ENCODE data around the gene TMEM52.

TMEM52 gene

DNA sequence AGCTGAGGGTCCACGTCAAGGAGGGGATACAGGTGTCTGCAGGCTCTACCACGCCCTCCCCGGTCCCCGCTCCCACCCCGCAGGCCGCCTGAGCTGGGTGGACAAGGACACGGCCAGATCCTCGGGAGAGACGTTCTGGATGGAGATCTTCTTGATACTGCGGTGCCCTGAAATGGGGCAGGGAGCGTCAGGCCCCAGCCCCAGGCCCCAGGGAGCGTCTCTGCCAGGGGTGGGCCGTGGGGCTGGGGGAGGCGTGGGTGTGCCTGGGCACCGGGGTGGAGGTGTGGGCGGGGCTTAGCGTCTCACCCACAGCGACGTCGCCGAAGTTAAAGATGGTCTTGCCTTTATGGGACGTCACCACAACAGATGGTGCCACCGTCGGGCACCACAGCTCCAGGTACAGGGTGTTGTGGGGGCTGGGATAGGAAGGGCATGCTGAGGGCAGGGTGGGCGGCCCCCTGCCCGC, 7.3 kb upstream of the TMEM52 start:
- DNase-seq, result no peak

DNA sequence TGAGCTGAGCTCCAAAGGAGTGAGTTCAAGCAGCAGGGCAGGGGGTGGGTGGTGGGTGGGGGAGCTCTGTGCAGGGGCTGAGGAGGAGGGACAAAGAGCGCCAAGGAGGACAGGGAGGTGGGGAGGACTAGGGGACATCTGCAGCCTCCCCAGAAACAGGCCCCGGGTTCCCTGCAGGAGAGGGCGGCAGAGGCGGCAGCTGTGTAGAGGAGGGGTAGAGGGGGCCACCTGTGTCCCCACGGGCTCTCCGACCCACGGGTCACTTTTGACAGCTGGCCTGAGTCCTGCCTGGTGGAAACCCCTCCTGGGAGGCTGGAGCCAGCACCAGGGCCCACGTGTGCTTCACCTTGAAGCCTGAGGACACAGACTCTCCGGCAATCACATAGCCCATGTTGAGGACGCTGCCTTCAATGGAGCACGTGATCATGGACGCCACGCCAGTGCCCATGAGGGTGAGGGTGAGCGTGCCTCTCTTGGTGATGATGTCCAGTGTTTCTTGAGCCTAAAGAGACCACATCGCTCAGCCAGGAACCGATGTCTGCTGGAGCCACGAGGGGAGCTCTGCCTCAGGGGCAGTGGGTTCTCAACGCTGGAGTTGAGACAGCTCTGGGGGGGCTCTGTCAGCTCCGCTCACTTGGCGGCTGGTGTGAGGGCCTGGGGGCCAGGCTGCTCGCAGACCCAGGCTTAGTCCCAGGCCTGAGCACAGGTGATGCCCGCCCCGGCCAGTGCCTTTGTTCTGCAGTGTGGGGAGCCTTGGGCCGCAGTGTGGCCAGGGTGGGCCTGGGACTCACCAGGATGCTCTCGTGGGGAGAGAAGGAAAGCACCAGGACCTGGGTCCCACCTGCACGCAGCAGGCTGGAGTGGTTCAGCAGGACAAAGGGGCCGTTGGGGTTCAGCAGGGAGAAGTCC, 6.6 kb upstream of the TMEM52 start:
- no peak for DNase-seq

DNA sequence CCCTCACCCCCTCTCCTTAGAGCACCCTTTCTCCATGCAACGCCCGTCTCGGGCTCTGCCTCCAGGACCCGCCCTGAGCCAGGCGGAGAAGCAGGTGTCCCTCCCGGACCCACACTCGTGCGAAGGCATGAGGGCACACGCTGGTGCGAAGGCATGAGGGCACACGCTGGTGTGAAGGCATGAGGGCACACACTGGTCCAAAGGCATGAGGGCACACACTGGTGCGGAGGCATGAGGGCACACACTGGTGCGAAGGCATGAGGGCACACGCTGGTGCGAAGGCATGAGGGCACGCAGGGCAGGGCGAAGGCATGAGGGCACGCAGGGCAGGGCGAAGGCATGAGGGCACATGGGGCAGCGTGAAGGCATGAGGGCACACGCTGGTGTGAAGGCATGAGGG, 5.8 kb upstream of the TMEM52 start:
- no peak for DNase-seq

DNA sequence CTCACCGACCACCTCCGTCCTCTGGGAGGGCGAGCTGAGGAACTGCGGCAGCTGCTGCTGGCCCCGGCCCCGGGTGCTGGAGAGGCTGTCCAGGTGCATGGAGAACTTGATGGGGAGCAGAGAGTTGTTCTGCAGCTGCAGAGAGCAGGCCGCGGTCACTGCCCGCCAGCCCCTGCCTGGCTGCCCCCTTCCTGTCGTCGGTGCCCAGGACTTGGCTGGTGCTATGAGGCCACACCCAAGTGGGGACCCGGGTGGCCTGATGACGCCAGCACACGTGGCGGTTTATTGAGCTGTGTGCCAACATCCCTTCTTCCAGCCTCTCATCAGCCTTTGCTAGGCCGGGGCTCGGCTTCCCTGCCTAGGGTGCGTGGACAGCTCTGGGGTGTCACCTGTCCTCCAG, 5.3 kb upstream of the TMEM52 start:
- no peak for DNase-seq

DNA sequence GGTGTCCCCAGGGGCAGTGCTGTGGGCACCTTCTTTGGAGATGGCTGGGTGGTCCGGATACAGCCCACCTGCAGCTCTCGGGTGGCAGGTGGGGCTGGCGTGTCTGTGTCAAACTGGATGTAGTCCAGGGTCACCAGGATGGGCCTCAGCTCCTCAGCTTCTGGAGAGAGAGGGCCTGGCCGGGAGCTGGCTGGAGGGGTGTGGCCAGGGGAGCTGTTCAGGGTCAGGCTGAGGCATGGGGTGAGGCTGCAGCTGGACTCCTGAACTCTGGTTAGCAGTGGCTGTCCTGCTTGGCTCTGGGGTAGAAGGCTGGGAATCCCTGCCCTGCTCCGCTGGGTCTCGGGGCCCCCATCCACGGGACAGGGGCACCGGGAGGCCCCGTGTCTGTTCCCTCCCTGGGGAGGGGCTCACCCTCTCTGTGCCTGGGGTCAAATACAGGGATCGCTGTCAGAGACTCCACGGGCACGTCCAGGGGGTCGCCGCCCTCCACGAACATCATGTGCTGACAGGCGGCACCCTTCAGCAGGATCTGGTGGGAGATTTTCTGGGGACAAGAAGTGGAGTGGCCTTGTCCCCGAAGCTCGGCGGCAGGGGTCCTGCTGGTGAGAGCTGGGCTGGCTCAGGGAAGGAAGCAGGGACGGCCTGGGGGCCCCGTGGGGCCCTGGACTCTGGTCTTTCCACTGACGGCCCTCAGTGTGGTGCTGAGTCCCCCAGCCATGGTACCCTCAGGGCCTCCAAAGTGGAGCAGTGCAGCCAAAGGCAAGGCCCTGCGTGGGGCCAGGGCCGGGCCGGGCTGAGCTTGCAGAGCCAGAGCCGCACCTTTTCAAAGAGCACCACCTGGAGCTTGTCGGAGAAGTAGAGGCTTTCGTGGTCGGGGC, 4.1 kb upstream of the TMEM52 start:
- DNase-seq, result no peak

DNA sequence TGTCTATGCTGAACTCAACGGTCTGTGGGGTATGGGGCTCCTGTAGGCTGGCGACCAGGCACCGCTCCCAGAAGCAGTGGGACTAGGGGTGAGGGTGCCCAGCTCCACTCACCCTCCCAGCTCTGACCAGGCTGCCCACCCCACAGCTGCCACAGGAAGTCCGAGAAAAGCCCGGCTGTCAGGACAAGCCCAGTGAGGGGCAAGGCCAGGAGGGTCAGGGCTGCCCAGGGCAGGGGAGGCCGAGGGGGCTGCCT, 3.5 kb upstream of the TMEM52 start:
- DNase-seq, result no peak

DNA sequence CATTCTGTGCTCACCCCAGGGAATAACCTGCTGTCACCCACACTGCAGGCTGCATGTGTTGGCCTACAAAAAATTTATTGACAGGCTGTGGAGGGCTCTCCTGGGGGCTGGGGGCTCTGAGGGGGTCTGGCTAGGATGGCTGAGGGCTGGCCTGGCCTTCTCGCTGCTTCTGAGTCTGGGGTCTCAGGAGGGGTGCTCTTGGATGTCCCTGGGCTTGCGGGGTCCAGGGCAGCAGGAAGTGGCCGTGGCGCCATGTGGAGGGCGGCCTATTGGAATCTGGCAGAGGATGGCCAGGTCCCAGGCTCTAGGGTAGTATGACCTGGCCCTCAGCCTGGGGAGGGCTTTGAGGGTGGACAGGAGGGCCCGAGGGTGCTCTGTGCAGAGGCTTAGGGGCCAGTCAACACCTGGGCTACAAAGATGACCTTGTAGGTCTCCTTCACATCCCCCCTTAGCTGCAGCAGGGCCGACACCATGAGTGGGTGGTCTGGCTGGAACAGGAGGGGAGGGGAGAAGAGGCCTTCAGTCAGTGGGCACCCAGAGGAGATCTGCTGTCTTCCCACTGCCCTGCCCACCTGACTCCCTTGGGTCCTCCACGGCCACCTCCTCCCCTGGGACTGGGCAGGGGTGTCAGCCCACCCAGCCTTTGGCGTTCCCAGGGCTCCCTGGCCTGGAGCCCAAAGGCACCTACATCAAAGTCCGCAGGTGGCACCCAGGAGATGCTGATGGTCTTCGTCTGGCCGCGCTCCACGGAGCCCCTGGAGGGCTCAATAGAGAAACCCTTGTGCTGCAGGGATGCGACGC, 3.0 kb upstream of the TMEM52 start:
- no peak for DNase-seq

DNA sequence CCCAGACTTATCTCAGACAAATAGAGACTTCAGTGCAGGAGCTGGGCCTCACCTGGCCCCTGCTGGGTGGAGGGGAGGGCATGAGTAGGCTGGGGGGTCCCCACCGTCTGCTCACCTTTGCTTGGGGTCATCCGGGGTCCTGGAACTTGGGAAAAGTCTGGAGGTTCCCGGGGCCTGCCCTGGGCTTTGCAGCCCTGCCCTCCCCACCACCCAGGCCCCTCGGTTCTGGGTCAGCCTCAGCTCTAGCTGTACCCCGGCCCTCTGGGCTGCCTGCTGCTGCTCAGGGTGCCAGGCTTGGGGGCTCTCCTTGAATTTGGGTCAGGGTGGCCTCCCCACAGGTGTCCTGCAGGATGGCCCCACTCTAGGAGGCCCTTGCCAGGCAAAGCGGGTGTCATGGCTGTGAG, 2.4 kb upstream of the TMEM52 start:
- DNase-seq, result no peak

DNA sequence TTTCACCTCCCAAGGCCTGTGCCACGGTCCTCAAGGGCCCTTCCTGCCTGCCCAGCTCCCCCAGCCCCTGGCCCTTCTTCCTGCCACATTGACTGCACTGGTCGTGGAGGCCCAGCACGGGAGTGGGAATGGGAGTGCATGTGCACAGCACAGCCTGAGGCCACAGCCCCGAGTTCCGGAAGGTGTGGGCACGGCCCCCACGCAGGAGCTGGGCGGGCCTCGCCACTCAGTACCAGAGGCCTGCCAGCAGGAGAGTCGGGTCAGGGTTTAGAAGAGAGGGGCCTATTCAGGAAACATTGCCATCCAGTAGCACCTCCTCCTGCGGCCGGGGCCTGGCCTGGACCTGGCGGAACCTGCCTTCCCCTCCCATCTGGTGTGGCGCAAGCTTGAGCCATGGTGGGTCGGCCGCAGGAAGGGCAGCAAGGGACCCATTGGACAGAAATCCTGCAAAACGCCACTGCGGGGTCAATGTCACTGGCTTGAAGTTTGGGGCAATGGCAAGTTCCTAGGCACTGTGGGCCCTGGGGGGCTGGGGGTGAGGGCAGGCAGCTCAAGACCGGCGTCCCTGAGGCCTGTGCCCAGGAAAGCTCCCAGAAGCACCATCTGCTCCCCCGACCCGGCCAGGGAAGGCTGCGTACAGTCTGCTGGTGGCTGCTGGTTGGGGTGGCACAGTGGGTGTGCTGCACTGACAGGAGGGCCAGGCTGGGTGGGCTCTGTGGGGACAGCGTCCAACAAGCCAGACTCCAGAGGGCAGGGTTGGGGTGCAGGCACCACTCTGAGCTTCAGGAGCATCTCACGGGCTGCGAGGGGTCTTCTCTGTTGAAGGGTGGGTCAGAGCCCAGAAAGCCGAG, 1.8 kb upstream of the TMEM52 start:
- DNase-seq, result no peak

DNA sequence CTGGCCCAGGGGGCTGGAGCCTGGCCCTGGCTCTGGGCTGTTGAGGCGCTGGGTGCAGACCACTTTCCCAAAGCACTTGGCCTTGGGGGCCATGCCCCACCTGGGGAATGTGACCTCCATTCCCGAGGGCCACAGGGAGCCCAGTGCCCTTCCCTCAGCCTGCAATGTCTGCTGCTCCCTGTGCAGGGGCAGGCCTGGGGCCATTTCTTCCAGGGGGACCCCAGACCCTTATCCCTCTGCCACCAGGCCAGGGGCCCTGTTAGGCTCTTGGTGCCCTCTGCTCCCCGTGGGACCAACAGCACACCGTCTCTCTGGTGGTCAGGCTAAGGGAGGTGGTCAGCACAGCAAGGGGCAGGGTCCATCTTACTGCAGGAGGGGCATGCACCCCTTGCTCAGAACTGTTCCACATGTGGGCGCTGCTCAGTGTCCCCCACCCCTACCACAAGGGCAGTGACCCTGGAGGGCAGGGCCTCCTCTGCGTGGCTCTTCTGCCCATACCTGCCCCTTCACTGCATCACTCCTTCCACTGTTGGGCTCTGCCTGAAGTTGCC, 1.1 kb upstream of the TMEM52 start:
- DNase-seq, result no peak

DNA sequence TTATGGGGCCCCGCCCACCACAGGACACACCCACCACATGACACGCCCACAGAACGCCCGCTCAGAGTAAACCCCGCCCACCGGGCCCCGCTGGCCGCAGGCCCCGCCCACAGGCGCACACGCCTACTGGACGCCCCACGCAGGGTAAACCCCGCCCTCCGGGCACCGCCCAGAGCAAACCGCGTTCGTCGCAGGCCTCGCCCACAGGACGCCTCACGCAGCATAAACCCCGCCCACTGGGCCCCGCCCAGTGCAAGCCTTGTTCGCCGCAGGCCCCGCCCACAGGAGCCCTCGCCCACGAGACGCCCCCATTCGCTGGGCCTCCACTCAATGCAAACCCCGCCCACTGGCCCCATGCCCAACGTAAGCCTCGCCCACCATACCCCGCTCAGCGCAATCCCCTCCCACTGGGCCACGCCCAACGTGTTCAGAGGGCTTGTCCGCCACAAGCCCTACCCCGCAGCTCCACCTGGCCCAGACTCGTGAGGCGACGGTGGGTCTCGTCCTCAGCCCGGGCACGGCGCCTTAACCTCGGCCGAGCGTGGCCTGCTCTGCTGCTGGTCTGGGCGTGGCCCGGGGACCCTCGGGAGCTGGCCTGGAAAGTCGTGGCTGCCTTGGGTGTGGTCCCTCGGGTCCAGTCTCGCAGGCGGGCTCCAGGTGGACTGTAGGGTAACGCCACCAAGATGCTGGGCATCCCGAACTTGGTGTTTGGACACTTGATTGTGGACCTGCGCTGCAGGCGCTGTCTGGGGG, 401 bp upstream of the TMEM52 start:
- DNase-seq, result peak; percentile 96

DNA sequence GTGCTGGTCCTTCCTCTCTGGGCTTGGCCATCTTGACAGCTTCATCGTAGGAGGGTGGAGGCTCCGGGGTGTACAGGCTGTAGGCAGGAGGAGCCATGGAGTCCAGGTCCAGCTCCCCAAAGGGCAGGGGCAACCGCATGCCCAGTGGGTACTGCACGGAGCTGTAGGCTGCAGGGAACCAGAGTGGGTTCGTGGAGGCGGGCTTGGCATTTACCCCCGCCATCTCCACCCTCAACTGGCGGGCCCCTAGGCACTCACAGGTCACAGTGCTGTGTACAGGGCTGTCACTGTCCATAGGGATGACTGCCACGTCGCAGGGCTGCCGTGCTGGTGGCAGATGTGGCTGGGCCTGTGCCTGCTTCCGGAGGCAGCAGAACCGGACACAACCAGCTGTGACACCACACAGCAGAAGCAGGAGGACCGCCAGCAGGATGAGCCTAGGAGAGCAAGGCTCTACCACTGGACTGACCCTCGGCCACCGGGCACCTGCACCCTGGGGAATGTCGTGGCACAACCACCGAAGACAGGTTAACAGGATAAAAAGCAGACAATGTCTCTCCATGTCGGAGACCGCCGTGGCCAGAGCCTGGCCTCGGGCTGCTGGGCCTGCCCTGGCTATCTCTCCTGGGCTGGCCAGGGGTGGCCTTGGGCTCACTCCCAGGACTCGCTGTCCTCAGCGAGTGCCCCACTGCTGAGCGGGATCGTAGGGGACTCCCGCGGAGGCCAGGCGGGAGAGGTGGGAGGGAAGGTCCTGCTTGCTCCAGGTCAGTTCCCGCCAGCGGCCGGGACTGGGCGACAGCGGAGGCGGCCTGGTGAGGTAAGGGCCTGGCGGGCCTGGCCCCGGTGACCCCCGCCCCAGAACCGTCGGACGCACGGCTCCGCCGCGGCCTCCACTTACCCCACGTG, 831 bp downstream of the TMEM52 start:
- no peak for DNase-seq

DNA sequence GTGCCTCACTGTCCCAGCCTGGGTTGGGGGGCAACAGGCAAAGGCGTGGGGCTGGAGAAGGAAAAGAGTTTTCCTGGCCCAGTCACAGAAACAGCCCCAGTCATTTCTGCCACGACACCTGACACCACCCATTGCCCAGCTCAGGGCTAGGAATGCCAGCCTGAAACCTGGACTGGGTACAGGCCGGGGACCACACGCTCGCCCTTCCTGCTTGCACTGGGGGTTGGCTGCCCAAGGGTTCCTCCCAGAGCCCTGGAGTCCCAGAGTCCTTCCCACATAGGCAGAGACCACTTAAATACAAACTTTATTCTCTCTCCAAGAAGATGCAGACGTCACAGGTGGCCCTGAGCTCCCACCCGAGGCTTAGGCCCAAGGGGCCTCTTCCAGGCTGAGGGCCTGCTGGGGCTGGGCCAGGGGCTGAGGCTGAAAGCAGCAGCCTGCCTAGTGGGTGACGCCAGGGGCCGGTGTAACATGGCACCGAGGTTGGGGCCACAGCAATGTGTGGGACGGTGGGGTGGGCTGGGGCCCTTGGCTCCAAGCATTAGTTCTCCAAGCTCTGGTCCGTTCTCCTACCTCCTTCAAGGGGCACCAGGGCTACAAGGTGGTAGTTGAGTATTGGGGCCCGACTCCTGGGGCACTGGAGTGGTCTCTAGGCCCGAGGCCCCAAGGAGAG, 1.6 kb downstream of the TMEM52 start:
- DNase-seq, result no peak

DNA sequence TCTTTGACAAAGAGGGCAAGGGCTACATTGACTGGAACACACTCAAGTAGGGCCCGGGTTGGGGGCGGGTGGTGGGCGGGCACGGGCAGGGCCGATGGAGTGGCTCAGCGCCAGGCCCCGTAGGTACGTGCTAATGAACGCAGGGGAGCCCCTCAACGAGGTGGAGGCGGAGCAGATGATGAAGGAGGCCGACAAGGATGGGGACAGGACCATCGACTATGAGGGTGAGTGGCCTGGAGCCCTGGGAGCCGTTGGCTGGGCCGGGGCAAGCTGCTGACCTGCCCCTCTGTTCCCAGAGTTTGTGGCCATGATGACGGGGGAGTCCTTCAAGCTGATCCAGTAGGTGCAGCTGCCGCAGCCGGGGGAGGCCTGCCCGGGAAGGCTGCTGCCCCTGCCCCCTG, 2.2 kb downstream of the TMEM52 start:
- no peak for DNase-seq

DNA sequence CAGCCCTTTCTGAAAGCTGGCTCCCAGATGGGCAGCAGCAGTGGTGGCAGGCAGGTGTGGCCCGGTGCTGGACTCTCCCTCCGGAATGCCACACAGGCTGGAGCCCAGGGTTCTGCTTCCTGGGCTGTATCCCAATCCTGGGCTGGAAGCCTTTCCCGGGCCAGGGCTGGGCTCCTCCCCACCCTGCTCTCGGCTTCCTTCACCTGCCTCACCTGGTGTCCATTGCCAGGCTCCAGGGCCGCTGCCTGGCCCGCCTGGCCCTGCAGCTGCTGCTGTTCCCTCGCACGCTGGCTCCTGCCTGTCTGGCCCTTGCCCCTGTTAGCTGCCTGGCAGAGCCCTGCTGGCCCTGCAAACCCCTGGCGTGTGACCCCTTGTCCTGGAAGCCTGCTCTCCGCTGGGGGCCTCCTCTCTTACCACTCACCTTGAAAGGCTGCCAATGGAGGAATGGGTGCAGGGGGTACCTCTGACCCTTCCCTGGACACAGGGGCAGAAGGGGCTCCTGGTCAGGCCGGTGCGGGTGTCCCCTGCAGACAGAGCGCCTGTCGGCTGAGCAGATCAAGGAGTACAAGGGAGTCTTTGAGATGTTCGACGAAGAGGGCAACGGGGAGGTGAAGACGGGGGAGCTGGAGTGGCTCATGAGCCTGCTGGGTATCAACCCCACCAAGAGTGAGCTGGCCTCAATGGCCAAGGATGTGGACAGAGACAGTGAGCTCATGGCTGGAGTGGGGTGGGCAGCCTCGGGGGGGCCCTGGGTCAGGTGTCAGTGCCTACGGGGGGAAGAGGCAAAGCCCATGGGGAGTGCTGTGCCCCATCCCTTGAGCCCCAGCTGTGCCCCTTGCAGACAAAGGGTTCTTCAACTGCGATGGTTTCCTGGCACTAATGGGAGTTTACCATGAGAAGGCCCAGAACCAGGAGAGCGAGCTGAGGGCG, 2.9 kb downstream of the TMEM52 start:
- DNase-seq, result no peak

DNA sequence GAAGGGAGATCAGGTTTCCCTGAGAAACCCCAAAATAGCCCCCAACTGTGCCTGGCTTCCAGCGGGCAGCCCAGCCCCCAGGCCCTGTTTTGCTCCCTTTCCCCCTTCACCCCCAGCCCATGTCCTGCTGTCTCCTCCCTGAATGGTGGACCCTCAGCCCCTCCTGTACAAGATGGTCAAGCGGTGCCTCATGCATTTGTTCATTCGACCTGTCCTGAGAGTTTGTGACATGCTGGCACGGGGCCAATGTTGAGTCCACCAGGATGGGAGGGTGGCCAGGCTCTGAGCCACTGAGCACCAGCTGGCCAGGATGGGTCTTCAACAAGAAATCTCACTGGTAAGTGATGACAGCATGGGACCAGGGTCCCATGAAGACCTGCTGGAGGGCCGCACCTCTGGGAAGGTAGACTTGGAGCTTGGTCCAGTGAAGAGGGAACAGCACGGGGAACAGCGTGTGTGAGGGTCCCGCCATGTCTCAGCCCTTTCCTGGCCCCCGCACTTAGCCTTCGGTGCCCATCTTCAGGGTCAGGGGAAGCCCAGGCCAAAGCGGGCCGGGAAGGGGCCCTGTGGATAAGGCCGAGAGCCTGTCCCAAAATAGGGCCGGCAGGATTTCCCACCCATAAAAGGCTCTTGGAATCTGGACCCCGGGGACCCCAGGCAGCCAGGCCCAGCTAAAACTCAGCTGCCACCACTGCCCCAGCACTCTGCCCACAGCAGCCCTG, 3.9 kb downstream of the TMEM52 start, which contains the start of gene CALML6:
Gene CALML6, plus strand, starts transcription at position 290 of the 722 bp plus-strand sequence. Its CDS starts 21 bp downstream, at position 311.
- DNase-seq, result no peak

Measured in fibroblast of upper back skin (primary cell).